GM13976 (cell line): ENCODE measurements around the gene FXYD7.

ENCODE experiments used
- DNase-seq: peaks from one replicate; pipeline ENCODE4 v3.0.0; 2012; ENCODE audit warnings: low spot score
- CTCF ChIP-seq: IDR thresholded peaks from 2 replicates; pipeline ENCODE4 v1.5.1; 2012; ENCODE audit warnings: borderline replicate concordance, mild to moderate bottlenecking; ENCODE audit not compliant: insufficient read depth; ENCODE audit errors: extremely low read depth, missing control alignments, control extremely low read depth
- in situ Hi-C: fragments of 300-500 bp; cut with MboI; formaldehyde crosslinking; loops from one replicate; pipeline ENCODE4 v1.12.0; 2022; ENCODE audit warnings: low sequenced_read_pairs, mixed read lengths, inconsistent platforms; ENCODE audit not compliant: unreplicated experiment

The FXYD7 gene

GRCh38 chr19:35154525-35155406, 11.7 kb downstream of the FXYD7 start, which contains the start of gene FXYD5:
Gene FXYD5 (plus strand): TSS chr19:35154735. CDS start chr19:35155551, 816 bp downstream.
- TF ChIP-seq CTCF = no peak
- DNase-seq = peak; percentile 86
- in situ Hi-C loops = no loop called here

DNA sequence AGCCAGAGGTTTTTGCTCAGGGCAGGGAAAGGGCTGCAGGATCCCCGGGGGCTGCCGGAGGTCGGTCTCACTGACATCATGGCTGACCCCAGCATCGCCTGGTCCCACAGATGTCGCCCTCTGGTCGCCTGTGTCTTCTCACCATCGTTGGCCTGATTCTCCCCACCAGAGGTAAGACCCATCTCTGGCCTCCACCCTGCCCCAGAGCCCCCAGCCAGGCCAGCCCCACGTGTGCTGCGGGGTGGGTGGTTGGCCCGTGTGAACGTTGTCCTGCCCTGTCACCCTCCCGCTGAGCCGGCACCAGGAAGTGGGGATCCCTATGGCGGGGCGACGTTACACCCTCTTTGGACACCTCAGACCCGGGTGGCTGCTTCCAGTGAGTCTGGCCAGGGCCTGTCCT, 12.4 kb downstream of the FXYD7 start:
- in situ Hi-C loops = no loop called here
- DNase-seq = peak; percentile 71
- no peak for TF ChIP-seq CTCF

DNA sequence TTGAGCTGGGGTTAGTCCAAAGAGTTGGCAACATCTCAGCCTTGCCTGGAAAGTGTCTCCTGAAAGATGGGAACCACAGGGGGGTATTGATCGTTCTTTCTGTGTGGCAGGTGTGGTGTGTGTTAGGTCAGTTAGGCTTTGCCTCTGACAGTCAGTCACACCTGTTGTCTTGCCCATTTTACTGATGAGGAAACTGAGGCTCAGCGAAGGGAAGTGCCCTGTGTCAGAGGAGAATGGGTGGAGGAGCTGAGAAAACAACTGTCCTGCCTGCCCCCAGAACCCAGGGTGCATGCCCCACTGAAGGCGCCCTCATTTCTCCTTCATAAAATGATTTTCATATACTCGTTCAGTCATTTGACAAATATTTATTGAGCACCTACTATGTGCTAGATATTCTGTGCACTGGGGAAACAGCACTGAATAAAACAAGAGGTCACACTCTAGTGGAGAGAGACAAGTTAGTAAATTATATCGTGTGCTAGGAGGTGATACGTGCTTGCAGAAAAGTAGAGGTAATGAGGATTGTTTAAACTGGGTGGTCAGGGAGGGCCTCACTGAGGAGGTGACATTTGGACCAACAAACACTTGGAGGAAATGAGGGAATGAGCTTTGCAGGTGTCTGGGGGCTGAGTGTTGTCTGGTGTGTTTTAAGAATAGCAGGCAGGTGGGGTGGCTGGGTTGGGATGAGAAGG, 13.1 kb downstream of the FXYD7 start:
- no peak for DNase-seq
- TF ChIP-seq CTCF = no peak
- in situ Hi-C loops = no loop called here

- in situ Hi-C loops = no loop called here
- no peak for TF ChIP-seq CTCF
- DNase-seq = no peak
These were observed 13.6 kb downstream of the FXYD7 start for GRCh38 chr19:35156673-35157014.

DNA sequence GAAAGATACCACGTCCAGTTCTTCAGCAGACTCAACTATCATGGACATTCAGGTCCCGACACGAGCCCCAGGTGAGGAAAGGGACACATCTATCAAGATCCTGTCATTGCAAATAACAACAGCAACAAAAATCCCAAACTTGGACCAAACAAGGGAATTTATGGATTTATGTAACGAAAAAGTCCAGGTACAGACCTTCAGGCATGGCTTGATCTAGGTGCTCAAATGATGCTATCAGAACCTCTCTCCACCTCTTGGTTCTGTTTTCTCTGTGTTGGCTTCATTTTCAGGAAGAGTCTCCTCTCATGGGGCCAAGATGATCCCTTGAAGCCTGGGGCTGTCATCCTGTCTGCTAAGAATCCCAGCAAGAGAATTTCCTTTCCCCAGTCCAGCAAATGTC, 14.4 kb downstream of the FXYD7 start:
- in situ Hi-C loops = no loop called here
- no peak for TF ChIP-seq CTCF

DNA sequence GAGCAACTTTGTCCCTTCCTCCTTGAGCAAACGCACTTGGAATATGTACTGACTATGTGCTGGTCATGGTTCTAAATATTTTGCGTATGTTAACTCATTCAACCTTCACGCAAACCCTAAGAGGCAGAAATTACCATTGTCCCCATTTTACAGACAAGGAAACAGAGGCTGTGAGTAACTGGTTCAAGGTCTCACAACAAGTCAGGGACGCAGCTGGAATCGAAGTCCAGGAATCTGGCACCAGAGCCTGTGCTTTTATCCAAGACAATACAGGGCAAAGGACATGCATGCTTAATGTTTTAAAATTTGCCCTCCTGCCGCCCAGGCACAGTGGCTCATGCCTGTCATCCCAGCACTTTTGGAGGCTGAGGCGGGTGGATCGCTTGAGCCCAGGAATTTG, 16.6 kb downstream of the FXYD7 start:
- TF ChIP-seq CTCF = no peak
- DNase-seq = no peak
- in situ Hi-C loops = no loop called here

More for the DNA sequence above, 14.4 kb downstream of the FXYD7 start:
- no peak for DNase-seq
